Measurements from ENCODE around the gene AASDH. TPM values are rescaled to one million over a fixed set of nuclear protein-coding genes. Genes with fewer than 3 reads are reported as not detected.
A peak's percentile ranks its signal among the peaks of the same experiment; 100 is the strongest.

The AASDH gene, protein sequence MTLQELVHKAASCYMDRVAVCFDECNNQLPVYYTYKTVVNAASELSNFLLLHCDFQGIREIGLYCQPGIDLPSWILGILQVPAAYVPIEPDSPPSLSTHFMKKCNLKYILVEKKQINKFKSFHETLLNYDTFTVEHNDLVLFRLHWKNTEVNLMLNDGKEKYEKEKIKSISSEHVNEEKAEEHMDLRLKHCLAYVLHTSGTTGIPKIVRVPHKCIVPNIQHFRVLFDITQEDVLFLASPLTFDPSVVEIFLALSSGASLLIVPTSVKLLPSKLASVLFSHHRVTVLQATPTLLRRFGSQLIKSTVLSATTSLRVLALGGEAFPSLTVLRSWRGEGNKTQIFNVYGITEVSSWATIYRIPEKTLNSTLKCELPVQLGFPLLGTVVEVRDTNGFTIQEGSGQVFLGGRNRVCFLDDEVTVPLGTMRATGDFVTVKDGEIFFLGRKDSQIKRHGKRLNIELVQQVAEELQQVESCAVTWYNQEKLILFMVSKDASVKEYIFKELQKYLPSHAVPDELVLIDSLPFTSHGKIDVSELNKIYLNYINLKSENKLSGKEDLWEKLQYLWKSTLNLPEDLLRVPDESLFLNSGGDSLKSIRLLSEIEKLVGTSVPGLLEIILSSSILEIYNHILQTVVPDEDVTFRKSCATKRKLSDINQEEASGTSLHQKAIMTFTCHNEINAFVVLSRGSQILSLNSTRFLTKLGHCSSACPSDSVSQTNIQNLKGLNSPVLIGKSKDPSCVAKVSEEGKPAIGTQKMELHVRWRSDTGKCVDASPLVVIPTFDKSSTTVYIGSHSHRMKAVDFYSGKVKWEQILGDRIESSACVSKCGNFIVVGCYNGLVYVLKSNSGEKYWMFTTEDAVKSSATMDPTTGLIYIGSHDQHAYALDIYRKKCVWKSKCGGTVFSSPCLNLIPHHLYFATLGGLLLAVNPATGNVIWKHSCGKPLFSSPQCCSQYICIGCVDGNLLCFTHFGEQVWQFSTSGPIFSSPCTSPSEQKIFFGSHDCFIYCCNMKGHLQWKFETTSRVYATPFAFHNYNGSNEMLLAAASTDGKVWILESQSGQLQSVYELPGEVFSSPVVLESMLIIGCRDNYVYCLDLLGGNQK
- total RNA-seq = 20.4 TPM

DNA sequence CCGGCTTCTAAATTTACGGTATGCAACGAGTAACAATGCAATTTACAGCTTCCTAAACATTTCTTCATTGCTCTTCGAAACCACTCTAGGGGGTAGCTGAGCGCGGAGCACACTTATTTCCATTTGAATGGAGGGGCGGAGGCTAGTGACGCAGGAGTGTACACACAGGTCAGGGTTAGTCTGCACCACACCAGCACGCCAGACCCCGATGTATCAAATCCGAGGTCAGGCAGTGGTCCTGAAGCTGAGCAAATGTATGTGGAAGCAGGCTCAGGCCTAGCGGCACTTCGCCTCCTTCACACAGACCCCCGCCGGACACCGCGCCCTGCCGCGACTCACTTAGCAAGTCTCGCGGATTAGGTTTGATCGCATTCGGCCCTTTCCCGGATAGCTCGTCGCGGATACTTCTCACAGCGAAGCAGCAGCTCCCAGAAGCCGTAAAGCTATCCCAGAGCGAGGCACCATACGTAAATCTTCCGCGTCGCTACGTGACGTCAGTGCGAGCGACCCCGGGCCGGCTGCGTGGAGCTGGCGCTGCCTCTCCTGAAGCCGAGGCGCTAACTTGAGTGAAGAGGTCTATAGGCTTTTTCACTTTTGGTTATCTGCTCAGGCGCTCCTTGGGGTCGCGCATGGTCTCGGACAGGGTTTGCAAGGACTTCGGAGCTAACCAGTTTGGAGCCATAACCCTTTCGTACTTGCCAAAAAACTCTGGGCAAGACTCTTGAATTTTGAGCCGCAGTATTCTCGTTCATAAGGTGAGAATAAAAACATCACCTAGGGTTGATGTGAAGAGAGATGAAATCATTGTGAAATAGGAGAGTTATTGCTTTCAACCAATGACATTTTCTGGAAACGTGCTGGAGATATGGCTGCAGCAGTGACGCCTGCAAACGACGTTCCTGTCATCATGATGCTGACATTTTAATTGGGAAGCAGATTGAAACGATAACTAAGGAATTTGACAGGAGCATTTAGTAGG, at the start of gene AASDH:
Gene AASDH (minus strand): TSS at position 469 of the 979 bp plus-strand sequence. CDS start 3,192 bp downstream, outside the sequence.
- H3K36me3 ChIP-seq (ENCODE audit: control insufficient read depth in 3 of 3, insufficient read depth in 3 of 3, low read length in 3 of 3) = peaks cover 2 to 5% (median 3%) of the 10 kb centered on the region in 3 donors
- peaks cover 8 to 13% (median 10%) of the 10 kb centered on the region in 3 donors for H3K4me1 ChIP-seq (ENCODE audit: control insufficient read depth in 3 of 3, insufficient read depth in 3 of 3, low read length in 3 of 3)
- no peaks in the 10 kb centered on the region for H3K9me3 ChIP-seq (ENCODE audit: control insufficient read depth in 3 of 3, low read length in 3 of 3)
- H3K27me3 ChIP-seq (ENCODE audit: control insufficient read depth in 3 of 3, insufficient read depth in 3 of 3, low read length in 3 of 3) = no peaks in the 10 kb centered on the region
- peak within 1 kb of the TSS; percentile 85 to 99 (median 93) for H3K4me3 ChIP-seq (ENCODE audit: low read length in 3 of 3)
- H3K9ac ChIP-seq (ENCODE audit: low read depth in 1 of 3, low read length in 3 of 3) = peak within 1 kb of the TSS; percentile 91 to 98 (median 95)
- peak within 1 kb of the TSS; percentile 94 for H3K27ac ChIP-seq (ENCODE audit: low read depth, low read length)

DNA sequence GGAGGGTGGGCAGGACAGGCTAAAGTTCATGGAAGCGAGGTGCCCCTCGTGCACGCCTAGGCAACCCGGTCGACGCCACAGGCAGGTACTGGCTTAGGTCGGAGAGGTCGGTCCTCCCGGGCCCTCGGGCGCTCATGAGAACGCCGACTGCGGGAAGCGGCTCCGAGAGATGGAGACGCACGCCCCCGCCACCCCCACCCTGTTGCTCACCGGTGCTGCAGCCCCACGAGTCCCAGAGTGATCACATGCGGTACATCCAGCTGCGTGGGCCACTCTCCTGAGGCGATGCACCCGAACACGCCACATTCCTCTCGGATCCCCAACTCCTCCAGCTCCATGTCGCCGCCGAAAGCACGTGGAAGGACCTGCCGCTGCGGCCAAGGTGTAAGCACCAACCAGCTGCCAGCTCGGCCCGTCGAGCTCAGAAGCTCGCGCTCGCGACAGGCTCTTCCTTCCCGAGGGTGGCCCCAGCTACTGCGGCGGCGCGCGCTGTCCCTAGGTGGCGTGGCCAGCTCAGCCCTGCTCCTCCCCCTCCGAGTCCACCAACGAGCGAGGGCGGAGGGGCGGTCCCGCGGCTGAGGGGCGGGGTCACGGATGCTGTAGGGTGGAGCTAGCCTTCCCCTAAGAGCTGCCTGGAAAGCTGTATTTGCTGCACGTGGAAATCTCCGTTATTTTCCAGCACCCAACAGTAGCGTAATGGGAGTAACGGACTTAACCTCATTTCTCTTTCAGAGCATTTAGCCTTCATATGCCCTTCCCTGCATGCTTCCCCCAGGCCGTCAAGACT, 48.0 kb upstream of the AASDH start, which contains the start of gene PPAT:
Gene PPAT (minus strand): TSS at position 476 of the 787 bp plus-strand sequence. CDS start 138 bp downstream, at position 338.
- Histone ChIP-seq H3K4me3 (ENCODE audit: low read length in 3 of 3) (peak within 1 kb of the TSS; percentile 92 to 97 (median 95)), H3K9me3 (ENCODE audit: control insufficient read depth in 3 of 3, low read length in 3 of 3) (no peaks in the 10 kb centered on the region), H3K4me1 (ENCODE audit: control insufficient read depth in 3 of 3, insufficient read depth in 3 of 3, low read length in 3 of 3) (peaks cover 10 to 28% (median 13%) of the 10 kb centered on the region in 3 donors), H3K27ac (ENCODE audit: low read depth, low read length) (peak within 1 kb of the TSS; percentile 94), H3K9ac (ENCODE audit: low read depth in 1 of 3, low read length in 3 of 3) (peak within 1 kb of the TSS; percentile 79 to 92 (median 85)), H3K27me3 (ENCODE audit: control insufficient read depth in 3 of 3, insufficient read depth in 3 of 3, low read length in 3 of 3) (no peaks in the 10 kb centered on the region), H3K36me3 (ENCODE audit: control insufficient read depth in 3 of 3, insufficient read depth in 3 of 3, low read length in 3 of 3) (peaks cover 0 to 2% (median 0%) of the 10 kb centered on the region in 3 donors)

GRCh38 chr4:56434599-56435139, 47.4 kb upstream of the AASDH start:
- Histone ChIP-seq H3K27ac (ENCODE audit: low read depth, low read length) (peak overlapping the region; percentile 94), H3K27me3 (ENCODE audit: control insufficient read depth in 3 of 3, insufficient read depth in 3 of 3, low read length in 3 of 3) (no peaks in the 10 kb centered on the region), H3K9ac (ENCODE audit: low read depth in 1 of 3, low read length in 3 of 3) (peak overlapping the region; percentile 79 to 92 (median 85)), H3K4me1 (ENCODE audit: control insufficient read depth in 3 of 3, insufficient read depth in 3 of 3, low read length in 3 of 3) (peaks cover 10 to 28% (median 13%) of the 10 kb centered on the region in 3 donors), H3K9me3 (ENCODE audit: control insufficient read depth in 3 of 3, low read length in 3 of 3) (no peaks in the 10 kb centered on the region), H3K36me3 (ENCODE audit: control insufficient read depth in 3 of 3, insufficient read depth in 3 of 3, low read length in 3 of 3) (peaks cover 0 to 2% (median 0%) of the 10 kb centered on the region in 3 donors), H3K4me3 (ENCODE audit: low read length in 3 of 3) (peak overlapping the region; percentile 92 to 97 (median 95))

GRCh38 chr4:56433280-56433679, 46.0 kb upstream of the AASDH start:
- peaks cover 10 to 28% (median 13%) of the 10 kb centered on the region in 3 donors for H3K4me1 ChIP-seq (ENCODE audit: control insufficient read depth in 3 of 3, insufficient read depth in 3 of 3, low read length in 3 of 3)
- H3K27me3 ChIP-seq (ENCODE audit: control insufficient read depth in 3 of 3, insufficient read depth in 3 of 3, low read length in 3 of 3) = no peaks in the 10 kb centered on the region
- no peaks in the 10 kb centered on the region for H3K9me3 ChIP-seq (ENCODE audit: control insufficient read depth in 3 of 3, low read length in 3 of 3)
- peaks cover 0 to 2% (median 0%) of the 10 kb centered on the region in 3 donors for H3K36me3 ChIP-seq (ENCODE audit: control insufficient read depth in 3 of 3, insufficient read depth in 3 of 3, low read length in 3 of 3)
- no peak overlapping the region for H3K27ac ChIP-seq (ENCODE audit: low read depth, low read length)
- H3K9ac ChIP-seq (ENCODE audit: low read depth in 1 of 3, low read length in 3 of 3) = no peak overlapping the region
- no peak overlapping the region for H3K4me3 ChIP-seq (ENCODE audit: low read length in 3 of 3)

DNA sequence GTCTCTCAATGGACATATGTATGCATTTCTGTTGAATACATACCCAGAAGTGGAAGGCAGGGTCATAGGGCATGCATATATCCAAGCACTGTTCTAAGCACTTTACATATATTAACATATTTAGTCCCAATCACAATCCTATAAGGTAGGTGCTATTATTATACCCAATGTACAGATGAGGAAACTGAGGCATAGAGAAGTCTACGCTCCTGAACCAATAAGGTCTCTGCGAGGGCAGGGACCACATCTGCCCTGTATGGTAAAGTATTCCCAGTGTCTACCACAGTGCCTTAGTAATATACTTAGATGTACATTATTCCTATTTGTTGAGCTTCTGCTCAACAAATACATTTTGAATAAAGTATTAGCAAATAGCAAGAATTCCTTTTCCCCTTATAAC, 42.9 kb upstream of the AASDH start:
- H3K9ac ChIP-seq (ENCODE audit: low read depth in 1 of 3, low read length in 3 of 3) = no peak overlapping the region
- H3K4me3 ChIP-seq (ENCODE audit: low read length in 3 of 3) = no peak overlapping the region
- H3K27ac ChIP-seq (ENCODE audit: low read depth, low read length) = no peak overlapping the region
- H3K4me1 ChIP-seq (ENCODE audit: control insufficient read depth in 3 of 3, insufficient read depth in 3 of 3, low read length in 3 of 3) = peaks cover 6 to 12% (median 10%) of the 10 kb centered on the region in 3 donors
- no peaks in the 10 kb centered on the region for H3K27me3 ChIP-seq (ENCODE audit: control insufficient read depth in 3 of 3, insufficient read depth in 3 of 3, low read length in 3 of 3)
- no peaks in the 10 kb centered on the region for H3K9me3 ChIP-seq (ENCODE audit: control insufficient read depth in 3 of 3, low read length in 3 of 3)
- peaks cover 0 to under 1% (median 0%) of the 10 kb centered on the region in 3 donors for H3K36me3 ChIP-seq (ENCODE audit: control insufficient read depth in 3 of 3, insufficient read depth in 3 of 3, low read length in 3 of 3)

DNA sequence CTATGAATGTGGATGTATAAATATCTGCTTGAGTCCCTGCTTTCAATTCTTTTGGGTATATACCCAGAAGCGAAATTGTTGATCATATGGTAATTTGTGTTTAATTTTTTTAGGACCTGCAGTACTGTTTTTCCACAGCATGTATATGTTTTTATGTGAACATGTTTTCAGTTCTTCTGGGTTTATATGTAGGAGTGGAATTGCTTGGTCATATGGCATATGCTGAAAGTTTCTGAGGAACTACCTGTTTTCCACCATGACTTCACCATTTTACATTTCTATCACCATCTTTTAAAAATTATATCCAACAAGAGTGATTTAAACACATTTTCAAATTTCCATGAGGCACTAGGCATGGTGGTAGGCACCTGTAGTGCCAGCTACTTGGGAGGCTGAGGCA, 39.9 kb upstream of the AASDH start:
- Histone ChIP-seq H3K27ac (ENCODE audit: low read depth, low read length) (no peak overlapping the region), H3K27me3 (ENCODE audit: control insufficient read depth in 3 of 3, insufficient read depth in 3 of 3, low read length in 3 of 3) (no peaks in the 10 kb centered on the region), H3K36me3 (ENCODE audit: control insufficient read depth in 3 of 3, insufficient read depth in 3 of 3, low read length in 3 of 3) (no peaks in the 10 kb centered on the region), H3K9ac (ENCODE audit: low read depth in 1 of 3, low read length in 3 of 3) (no peak overlapping the region), H3K4me1 (ENCODE audit: control insufficient read depth in 3 of 3, insufficient read depth in 3 of 3, low read length in 3 of 3) (no peaks in the 10 kb centered on the region), H3K4me3 (ENCODE audit: low read length in 3 of 3) (no peak overlapping the region), H3K9me3 (ENCODE audit: control insufficient read depth in 3 of 3, low read length in 3 of 3) (no peaks in the 10 kb centered on the region)

DNA sequence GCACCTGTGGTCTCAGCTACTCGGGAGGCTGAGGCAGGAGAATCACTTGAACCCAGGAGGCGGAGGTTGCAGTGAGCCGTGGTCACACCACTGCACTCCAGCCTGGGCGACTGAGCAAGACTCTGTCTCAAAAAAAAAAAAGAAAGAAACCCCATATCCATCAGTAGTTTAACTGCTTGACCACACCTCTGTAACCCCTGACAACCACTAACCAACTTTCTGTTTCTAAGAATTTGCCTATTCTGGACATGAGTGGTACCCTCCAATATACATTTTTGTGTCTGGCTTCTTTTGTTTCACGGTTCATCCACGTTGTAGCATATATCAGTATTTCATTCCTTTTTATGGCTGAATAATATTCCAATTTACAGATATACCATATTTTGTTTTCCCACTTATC, 39.0 kb upstream of the AASDH start:
- H3K27ac ChIP-seq (ENCODE audit: low read depth, low read length) = no peak overlapping the region
- no peaks in the 10 kb centered on the region for H3K36me3 ChIP-seq (ENCODE audit: control insufficient read depth in 3 of 3, insufficient read depth in 3 of 3, low read length in 3 of 3)
- no peak overlapping the region for H3K4me3 ChIP-seq (ENCODE audit: low read length in 3 of 3)
- H3K9ac ChIP-seq (ENCODE audit: low read depth in 1 of 3, low read length in 3 of 3) = no peak overlapping the region
- no peaks in the 10 kb centered on the region for H3K4me1 ChIP-seq (ENCODE audit: control insufficient read depth in 3 of 3, insufficient read depth in 3 of 3, low read length in 3 of 3)
- H3K27me3 ChIP-seq (ENCODE audit: control insufficient read depth in 3 of 3, insufficient read depth in 3 of 3, low read length in 3 of 3) = no peaks in the 10 kb centered on the region
- H3K9me3 ChIP-seq (ENCODE audit: control insufficient read depth in 3 of 3, low read length in 3 of 3) = no peaks in the 10 kb centered on the region

DNA sequence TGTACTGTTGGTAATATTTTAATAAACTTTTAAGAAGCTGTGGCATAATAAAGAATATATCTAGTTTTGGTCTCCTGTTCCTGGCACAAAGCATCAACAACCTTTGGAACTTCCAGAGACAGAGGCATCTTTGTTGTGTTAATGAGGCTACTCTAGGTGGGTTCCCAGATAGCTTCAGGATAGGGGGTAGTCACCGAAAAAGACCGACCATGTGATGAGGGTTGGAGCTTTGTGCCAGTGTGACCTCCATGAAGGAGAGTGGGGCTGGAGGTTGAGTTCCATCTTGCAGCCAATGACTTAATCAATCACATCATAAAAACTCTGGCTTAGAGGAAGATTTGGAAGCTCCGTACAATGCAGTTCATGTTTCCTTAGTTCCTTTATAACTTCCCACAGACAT, 38.2 kb upstream of the AASDH start:
- Histone ChIP-seq H3K9ac (ENCODE audit: low read depth in 1 of 3, low read length in 3 of 3) (no peak overlapping the region), H3K27ac (ENCODE audit: low read depth, low read length) (no peak overlapping the region), H3K4me1 (ENCODE audit: control insufficient read depth in 3 of 3, insufficient read depth in 3 of 3, low read length in 3 of 3) (no peaks in the 10 kb centered on the region), H3K27me3 (ENCODE audit: control insufficient read depth in 3 of 3, insufficient read depth in 3 of 3, low read length in 3 of 3) (no peaks in the 10 kb centered on the region), H3K4me3 (ENCODE audit: low read length in 3 of 3) (no peak overlapping the region), H3K36me3 (ENCODE audit: control insufficient read depth in 3 of 3, insufficient read depth in 3 of 3, low read length in 3 of 3) (no peaks in the 10 kb centered on the region), H3K9me3 (ENCODE audit: control insufficient read depth in 3 of 3, low read length in 3 of 3) (no peaks in the 10 kb centered on the region)
